Subcutaneous abdominal adipose tissue (tissue), 5 donors: ENCODE measurements around the gene ACBD4.

ENCODE experiments used
- H3K27ac ChIP-seq: one replicate; pipeline ENCODE4 v1.7.0; 2013; ENCODE audit warnings: low read depth, mild to moderate bottlenecking, inconsistent platforms, low read length, moderate library complexity
- H3K27me3 ChIP-seq, 5 donors: one replicate each; pipeline ENCODE4 v1.7.0; 2013; ENCODE audit warnings: low read length in 5 of 5, inconsistent platforms in 1 of 5; ENCODE audit not compliant: control insufficient read depth in 5 of 5, insufficient read depth in 4 of 5
- H3K36me3 ChIP-seq, 5 donors: one replicate each; pipeline ENCODE4 v1.7.0; 2013; ENCODE audit warnings: low read length in 5 of 5; ENCODE audit not compliant: control insufficient read depth in 5 of 5, insufficient read depth in 5 of 5
- H3K4me1 ChIP-seq, 5 donors: one replicate each; pipeline ENCODE4 v1.7.0; 2013; ENCODE audit warnings: low read length in 5 of 5, mild to moderate bottlenecking in 3 of 5, moderate library complexity in 1 of 5; ENCODE audit not compliant: control insufficient read depth in 5 of 5, insufficient read depth in 5 of 5
- H3K4me3 ChIP-seq, 5 donors: one replicate each; pipeline ENCODE4 v1.7.0; 2013; ENCODE audit warnings: low read length in 5 of 5, low read depth in 1 of 5
- H3K9ac ChIP-seq, 5 donors: one replicate each; pipeline ENCODE4 v1.7.0; 2013; ENCODE audit warnings: low read length in 5 of 5, mild to moderate bottlenecking in 4 of 5, moderate library complexity in 3 of 5
- H3K9me3 ChIP-seq, 5 donors: one replicate each; pipeline ENCODE4 v1.7.0; 2013; ENCODE audit warnings: low read length in 5 of 5; ENCODE audit not compliant: control insufficient read depth in 5 of 5
- donor health status: healthy.
- donor health status: healthy.
- donor health status: healthy.
- donor health status: healthy.
- donor health status: healthy.

The ACBD4 gene

DNA sequence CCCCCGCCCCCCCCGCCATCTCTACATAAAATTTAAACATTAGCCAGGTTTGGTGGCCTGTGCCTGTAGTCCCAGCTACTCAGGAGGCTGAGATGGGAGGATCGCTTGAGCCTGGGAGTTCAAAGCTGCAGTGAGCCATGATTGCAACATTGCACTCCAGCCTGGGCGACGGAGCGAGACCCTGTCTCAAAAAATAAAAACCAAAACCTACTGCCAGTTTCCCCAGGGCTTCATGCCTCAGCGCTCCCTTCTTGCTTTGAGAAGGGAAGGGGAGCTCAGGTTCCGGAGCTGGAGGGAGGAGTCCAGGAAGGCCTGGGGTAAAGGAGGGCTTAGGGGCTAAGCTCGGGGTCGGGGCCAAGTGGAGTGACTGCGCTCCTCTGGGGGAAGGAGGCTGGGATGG, 23.6 kb upstream of the ACBD4 start:
- peak overlapping the region; percentile 75 for H3K27ac ChIP-seq
- peaks cover 0 to 34% (median 25%) of the 10 kb centered on the region in 5 donors for H3K4me1 ChIP-seq

GRCh38 chr17:45112559-45113423, 22.7 kb upstream of the ACBD4 start:
- H3K9ac ChIP-seq: peak overlapping the region in 1 of 5 donors; percentile 27

More for the DNA sequence above, 23.6 kb upstream of the ACBD4 start:
- peaks cover 0 to 69% (median 55%) of the 10 kb centered on the region in 5 donors for H3K36me3 ChIP-seq
- no peak overlapping the region for H3K4me3 ChIP-seq
- no peaks in the 10 kb centered on the region for H3K27me3 ChIP-seq
- no peaks in the 10 kb centered on the region for H3K9me3 ChIP-seq
- peak overlapping the region in 1 of 5 donors; percentile 28 for H3K9ac ChIP-seq

GRCh38 chr17:45113424-45113754, 22.1 kb upstream of the ACBD4 start:
- Histone ChIP-seq H3K36me3 (peaks cover 0 to 68% (median 51%) of the 10 kb centered on the region in 5 donors), H3K27ac (no peak overlapping the region), H3K9ac (no peak overlapping the region), H3K9me3 (no peaks in the 10 kb centered on the region), H3K4me1 (peaks cover 0 to 34% (median 25%) of the 10 kb centered on the region in 5 donors), H3K27me3 (no peaks in the 10 kb centered on the region), H3K4me3 (no peak overlapping the region)

More at GRCh38 chr17:45112559-45113423, 22.7 kb upstream of the ACBD4 start:
- Histone ChIP-seq H3K27ac (peak overlapping the region; percentile 75), H3K4me3 (no peak overlapping the region), H3K27me3 (no peaks in the 10 kb centered on the region), H3K9me3 (no peaks in the 10 kb centered on the region), H3K36me3 (peaks cover 0 to 68% (median 51%) of the 10 kb centered on the region in 5 donors), H3K4me1 (peaks cover 0 to 34% (median 25%) of the 10 kb centered on the region in 5 donors)

- H3K27ac ChIP-seq: no peak overlapping the region
- peak overlapping the region in 1 of 5 donors; percentile 15 for H3K9ac ChIP-seq
- H3K4me3 ChIP-seq: no peak overlapping the region
- H3K36me3 ChIP-seq: peaks cover 0 to 67% (median 52%) of the 10 kb centered on the region in 5 donors
- H3K4me1 ChIP-seq: peaks cover 0 to 33% (median 25%) of the 10 kb centered on the region in 5 donors
- H3K9me3 ChIP-seq: no peaks in the 10 kb centered on the region
- H3K27me3 ChIP-seq: no peaks in the 10 kb centered on the region
Measured at GRCh38 chr17:45114117-45114932, 21.2 kb upstream of the ACBD4 start.

DNA sequence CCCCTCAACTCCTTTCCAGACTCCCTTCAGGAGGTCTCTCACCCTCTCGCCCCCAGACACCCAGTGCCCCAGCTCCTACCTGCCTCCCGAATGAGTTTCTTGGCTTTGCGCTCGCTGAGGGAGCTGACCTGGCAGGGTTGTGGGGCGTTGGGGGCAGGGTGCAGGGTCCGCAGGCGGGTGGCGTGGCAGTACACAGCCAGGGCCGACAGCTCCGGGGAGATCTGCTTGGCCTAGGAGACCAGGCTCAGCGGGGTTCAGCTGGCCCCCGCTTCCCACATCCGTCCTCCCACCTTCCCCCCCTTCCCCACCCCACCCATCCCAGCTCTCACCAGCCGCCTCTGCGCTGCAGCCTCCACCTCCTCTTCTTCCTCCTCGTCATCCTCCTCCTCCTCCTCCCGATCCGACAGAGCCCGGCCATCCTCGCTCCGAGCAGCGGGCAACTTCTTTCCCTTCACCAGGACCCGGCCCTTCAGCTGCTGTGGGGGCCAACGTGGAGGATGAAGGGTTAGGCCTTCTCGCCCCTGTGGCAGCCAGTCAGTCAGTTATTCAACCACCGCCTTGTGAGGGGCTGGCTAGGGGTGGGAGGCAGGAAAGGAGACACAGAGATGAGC, 20.4 kb upstream of the ACBD4 start:
- Histone ChIP-seq H3K4me1 (peaks cover 4 to 41% (median 31%) of the 10 kb centered on the region in 5 donors), H3K27me3 (no peaks in the 10 kb centered on the region), H3K9me3 (no peaks in the 10 kb centered on the region), H3K4me3 (no peak overlapping the region), H3K36me3 (peaks cover 0 to 74% (median 59%) of the 10 kb centered on the region in 5 donors), H3K27ac (no peak overlapping the region), H3K9ac (no peak overlapping the region)

- H3K4me1 ChIP-seq: peaks cover 5 to 41% (median 27%) of the 10 kb centered on the region in 5 donors
- peaks cover 0 to 80% (median 61%) of the 10 kb centered on the region in 5 donors for H3K36me3 ChIP-seq
- H3K27ac ChIP-seq: no peak overlapping the region
- H3K9ac ChIP-seq: no peak overlapping the region
- no peaks in the 10 kb centered on the region for H3K27me3 ChIP-seq
- H3K4me3 ChIP-seq: no peak overlapping the region
- H3K9me3 ChIP-seq: no peaks in the 10 kb centered on the region
Measured at GRCh38 chr17:45115871-45116270, 19.6 kb upstream of the ACBD4 start.

DNA sequence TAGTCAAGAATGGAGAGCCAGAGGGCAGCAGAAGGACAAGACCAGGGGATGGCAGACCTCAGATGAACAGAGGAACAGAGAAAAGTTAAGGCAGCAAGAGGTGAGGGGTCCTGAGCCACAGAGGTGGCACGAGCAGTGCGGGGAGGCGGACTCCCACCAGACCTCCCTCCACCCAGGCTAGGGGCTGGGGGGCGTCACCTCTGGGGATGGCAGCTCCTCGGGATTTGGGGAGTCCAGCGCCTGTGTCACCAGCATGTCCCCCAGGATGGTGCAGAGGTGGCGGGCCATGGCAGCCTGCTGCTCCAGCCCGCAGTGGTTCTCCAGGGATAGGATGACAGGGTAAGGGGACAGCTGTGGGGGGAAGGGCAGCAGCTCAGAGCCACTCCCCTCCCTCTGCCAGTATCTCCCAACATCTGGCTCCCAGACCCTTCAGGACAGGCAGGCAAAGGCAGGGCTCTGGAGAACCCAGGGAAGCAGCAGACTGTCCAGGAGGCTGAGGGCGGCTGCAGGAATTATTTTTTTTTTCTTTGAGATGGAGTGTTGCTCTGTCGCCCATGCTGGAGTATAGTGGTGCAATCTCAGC, 19.0 kb upstream of the ACBD4 start:
- Histone ChIP-seq H3K4me1 (peaks cover 5 to 34% (median 21%) of the 10 kb centered on the region in 5 donors), H3K9ac (no peak overlapping the region), H3K27ac (no peak overlapping the region), H3K27me3 (no peaks in the 10 kb centered on the region), H3K36me3 (peaks cover 0 to 82% (median 61%) of the 10 kb centered on the region in 5 donors), H3K9me3 (no peaks in the 10 kb centered on the region), H3K4me3 (no peak overlapping the region)

DNA sequence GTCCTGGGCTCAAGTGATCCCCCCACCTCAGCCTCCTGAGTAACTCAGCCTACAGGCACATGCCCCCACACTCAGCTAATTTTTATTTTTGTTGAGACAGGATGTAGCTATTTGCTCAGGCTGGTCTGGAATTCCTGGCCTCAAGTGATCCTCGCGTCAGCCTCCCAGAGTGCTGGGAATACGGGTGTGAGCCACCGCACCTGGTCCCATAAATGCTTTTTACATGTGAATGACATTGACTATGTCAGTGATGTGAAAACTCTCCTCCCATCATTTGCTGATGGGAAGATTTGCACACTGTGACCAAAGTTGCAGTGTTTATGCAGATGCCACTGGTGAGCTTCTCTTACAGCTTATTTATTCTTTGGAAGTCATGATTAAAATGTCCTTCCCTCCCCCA, 18.2 kb upstream of the ACBD4 start:
- Histone ChIP-seq H3K4me1 (peaks cover 5 to 29% (median 12%) of the 10 kb centered on the region in 5 donors), H3K9ac (no peak overlapping the region), H3K27ac (no peak overlapping the region), H3K4me3 (no peak overlapping the region), H3K9me3 (no peaks in the 10 kb centered on the region), H3K27me3 (no peaks in the 10 kb centered on the region), H3K36me3 (peaks cover 0 to 80% (median 56%) of the 10 kb centered on the region in 5 donors)

- no peak overlapping the region for H3K4me3 ChIP-seq
- H3K27ac ChIP-seq: no peak overlapping the region
- H3K9me3 ChIP-seq: no peaks in the 10 kb centered on the region
- H3K9ac ChIP-seq: no peak overlapping the region
- peaks cover 0 to 73% (median 49%) of the 10 kb centered on the region in 5 donors for H3K36me3 ChIP-seq
- no peaks in the 10 kb centered on the region for H3K27me3 ChIP-seq
- H3K4me1 ChIP-seq: peaks cover 7 to 35% (median 11%) of the 10 kb centered on the region in 5 donors
Measured at GRCh38 chr17:45117848-45118646, 17.4 kb upstream of the ACBD4 start.
